H1 (cell line): ENCODE data around the gene PCBD1.

ENCODE experiments used
- CBX8 ChIP-seq: fragments of 300-800, 300-1000 bp; sonication (generic); IDR thresholded peaks from 2 replicates; pipeline ENCODE4 v1.7.1; 2016; ENCODE audit warnings: low read depth, low read length, borderline replicate concordance
- CTCF ChIP-seq, 3 experiments: IDR thresholded peaks; 1 replicate in 2 of 3; 2 replicates in 1 of 3; pipeline versions ENCODE4 v1.5.1 to v1.6.1; 2011; ENCODE audit warnings: low read length in 3 of 3, mild to moderate bottlenecking in 3 of 3, inconsistent platforms in 2 of 3, low read depth in 1 of 3, moderate library complexity in 1 of 3; ENCODE audit not compliant: insufficient read depth in 1 of 3; ENCODE audit errors: control extremely low read depth in 1 of 3
- GTF2F1 ChIP-seq: IDR thresholded peaks from 2 replicates; pipeline ENCODE4 v1.6.1; 2012; ENCODE audit warnings: low read depth, low read length, improper control_type of control experiment, borderline replicate concordance
- HDAC2 ChIP-seq, 2 experiments: fragments of 300-600 bp in 1 of 2; sonication (generic) in 1 of 2; IDR thresholded peaks; 2 replicates each; pipeline ENCODE4 v1.6.1; 2011 to 2012; ENCODE audit warnings: low read depth in 2 of 2, low read length in 2 of 2, mild to moderate bottlenecking in 2 of 2, moderate library complexity in 2 of 2, borderline replicate concordance in 1 of 2, inconsistent platforms in 1 of 2
- JUND ChIP-seq: IDR thresholded peaks from 2 replicates; pipeline ENCODE4 v1.6.1; 2011; ENCODE audit warnings: mild to moderate bottlenecking, improper control_type of control experiment, low read length
- KDM5A ChIP-seq: fragments of 200-600 bp; IDR thresholded peaks from 2 replicates; pipeline ENCODE4 v1.7.1; 2012; ENCODE audit warnings: mild to moderate bottlenecking, low read length, inconsistent platforms, mixed read lengths
- POLR2AphosphoS5 ChIP-seq: IDR thresholded peaks from 2 replicates; pipeline ENCODE4 v1.6.1; 2011; ENCODE audit warnings: low read depth, low read length
- SIX5 ChIP-seq: IDR thresholded peaks from 2 replicates; pipeline ENCODE4 v1.6.1; 2011; ENCODE audit warnings: mild to moderate bottlenecking, low read depth, low read length
- SRF ChIP-seq: IDR thresholded peaks from 2 replicates; pipeline ENCODE4 v1.6.1; 2011; ENCODE audit warnings: mild to moderate bottlenecking, low read depth, low read length, moderate library complexity
- SUZ12 ChIP-seq: fragments of 200-600 bp; sonication (generic); IDR thresholded peaks from 2 replicates; pipeline ENCODE4 v1.6.1; 2012; ENCODE audit warnings: mild to moderate bottlenecking, inconsistent platforms, low read length, moderate library complexity, mixed read lengths
- TAF7 ChIP-seq: optimal IDR thresholded peaks from 2 replicates; pipeline ENCODE3; 2011; ENCODE audit warnings: low read depth, mild to moderate bottlenecking, inconsistent platforms, low read length, moderate library complexity, borderline replicate concordance
- TEAD4 ChIP-seq: IDR thresholded peaks from 2 replicates; pipeline ENCODE4 v1.6.1; 2012; ENCODE audit warnings: low read depth, low read length, inconsistent platforms, mixed read lengths
- YY1 ChIP-seq: IDR thresholded peaks from 2 replicates; pipeline ENCODE4 v1.6.1; 2011; ENCODE audit warnings: low read depth, mild to moderate bottlenecking, low read length

GRCh38 chr10:70934701-70935100, 46.3 kb upstream of the PCBD1 start:
- TF ChIP-seq SIX5 = no peak
- no peak for TF ChIP-seq SUZ12
- no peak for TF ChIP-seq CTCF (IDR thresholded peaks at IDR 0.05; ENCODE audit: control extremely low read depth in 1 of 3, insufficient read depth in 1 of 3, low read depth in 1 of 3, low read length in 3 of 3)
- no peak for TF ChIP-seq CBX8
- TF ChIP-seq TEAD4 = no peak
- TF ChIP-seq SRF = no peak
- no peak for TF ChIP-seq HDAC2 (IDR thresholded peaks at IDR 0.05; ENCODE audit: borderline replicate concordance in 1 of 2, low read depth in 2 of 2, low read length in 2 of 2)
- no peak for TF ChIP-seq GTF2F1
- no peak for TF ChIP-seq KDM5A
- TF ChIP-seq POLR2AphosphoS5 = no peak
- TF ChIP-seq TAF7 = no peak
- no peak for TF ChIP-seq YY1
- TF ChIP-seq JUND = no peak
